Loucy (cell line): Measurements from ENCODE around the gene PRDM12.

Source experiments
- H2AFZ ChIP-seq: fragments of 200-600 bp; sonication (generic); 2 replicates; pipeline ENCODE4 v1.6.0; 2016; ENCODE audit warnings: antibody characterized with exemption, mild to moderate bottlenecking, low read length, moderate library complexity
- H3F3A ChIP-seq: fragments of 200-600 bp; 2 replicates; pipeline ENCODE4 v1.6.0; 2016; ENCODE audit warnings: antibody characterized with exemption, low read depth, mild to moderate bottlenecking
- H3K27me3 ChIP-seq: fragments of 200-600 bp; sonication (generic); 2 replicates; pipeline ENCODE4 v1.6.1; 2014; ENCODE audit warnings: low read length, mild to moderate bottlenecking; ENCODE audit not compliant: insufficient read depth, poor library complexity, severe bottlenecking
- H3K36me3 ChIP-seq: fragments of 200-600 bp; sonication (generic); 2 replicates; pipeline ENCODE4 v1.6.1; 2016; ENCODE audit warnings: low read length; ENCODE audit not compliant: insufficient read depth
- H3K4me1 ChIP-seq: fragments of 200-600 bp; sonication (generic); 2 replicates; pipeline ENCODE4 v1.5.1; 2014; ENCODE audit warnings: low read length, mild to moderate bottlenecking; ENCODE audit not compliant: insufficient read depth, poor library complexity, severe bottlenecking
- H3K4me2 ChIP-seq: fragments of 200-600 bp; sonication (generic); 2 replicates; pipeline ENCODE4 v1.6.0; 2014; ENCODE audit warnings: antibody characterized with exemption, low read length, low read depth, mild to moderate bottlenecking; ENCODE audit not compliant: poor library complexity, severe bottlenecking
- H3K4me3 ChIP-seq: fragments of 200-600 bp; sonication (generic); 2 replicates; pipeline ENCODE4 v1.5.1; 2014; ENCODE audit warnings: low read length, mild to moderate bottlenecking, mixed read lengths; ENCODE audit not compliant: poor library complexity, severe bottlenecking
- H3K79me2 ChIP-seq: fragments of 200-600 bp; sonication (generic); 2 replicates; pipeline ENCODE4 v1.6.1; 2014; ENCODE audit warnings: low read length; ENCODE audit not compliant: insufficient read depth
- H3K9ac ChIP-seq: fragments of 200-600 bp; sonication (generic); 2 replicates; pipeline ENCODE4 v1.6.0; 2014; ENCODE audit warnings: mild to moderate bottlenecking, low read depth, low read length, moderate library complexity; ENCODE audit not compliant: poor library complexity, severe bottlenecking
- H3K9me2 ChIP-seq: fragments of 200-600 bp; sonication (generic); replicated peaks from 2 replicates; pipeline ENCODE4 v1.6.1; 2016; ENCODE audit warnings: low read depth, low read length, mixed read lengths
- H3K9me3 ChIP-seq: fragments of 200-600 bp; sonication (generic); 2 replicates; pipeline ENCODE4 v1.6.1; 2014; ENCODE audit warnings: mild to moderate bottlenecking, antibody characterized with exemption, low read length, low read depth; ENCODE audit not compliant: insufficient read depth
- H4K20me1 ChIP-seq: fragments of 200-600 bp; sonication (generic); 2 replicates; pipeline ENCODE4 v1.6.0; 2014; ENCODE audit warnings: antibody characterized with exemption, low read length, mild to moderate bottlenecking; ENCODE audit not compliant: insufficient read depth, poor library complexity, severe bottlenecking
- EZH2phosphoT487 ChIP-seq: fragments of 200-600 bp; IDR thresholded peaks from 2 replicates; pipeline ENCODE4 v1.6.1; 2018; ENCODE audit warnings: antibody characterized with exemption, mild to moderate bottlenecking, moderate library complexity, borderline replicate concordance
- TF ChIP-seq, protein P1 (sequence below): fragments of 200-600 bp; sonication (generic); conservative IDR thresholded peaks from 2 replicates; pipeline ENCODE4 v1.5.1; 2014; ENCODE audit warnings: mild to moderate bottlenecking, antibody characterized with exemption, low read length

PRDM12 gene

DNA sequence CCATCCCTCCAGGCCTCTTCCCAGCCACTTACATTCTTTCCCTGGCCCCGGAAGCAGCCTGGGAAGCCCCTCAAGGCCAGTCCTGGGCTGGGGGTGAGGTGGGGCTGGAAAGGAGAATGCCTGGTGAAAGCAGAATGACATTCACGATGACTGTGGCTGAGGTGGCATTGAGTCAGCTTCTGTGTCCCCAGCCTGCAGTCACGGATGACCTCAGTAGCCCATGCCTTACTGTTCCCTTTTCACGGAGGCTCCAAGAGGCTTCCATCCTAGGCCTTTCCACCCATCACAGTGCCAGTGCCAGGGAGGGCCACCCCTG is 2.7 kb downstream of the PRDM12 start:
- Histone ChIP-seq H3K79me2 (no peaks in the 10 kb centered on the region), H3K4me3 (no peak overlapping the region), H3K9me2 (no peaks in the 10 kb centered on the region), H3K36me3 (no peaks in the 10 kb centered on the region), H3K9ac (no peak overlapping the region), H2AFZ (no peak overlapping the region), H3F3A (no peaks in the 10 kb centered on the region), H3K4me1 (peaks cover 7% of the 10 kb centered on the region), H3K4me2 (no peak overlapping the region), H3K9me3 (no peaks in the 10 kb centered on the region), H4K20me1 (no peaks in the 10 kb centered on the region), H3K27me3 (no peaks in the 10 kb centered on the region)
- TF ChIP-seq, protein P1, sequence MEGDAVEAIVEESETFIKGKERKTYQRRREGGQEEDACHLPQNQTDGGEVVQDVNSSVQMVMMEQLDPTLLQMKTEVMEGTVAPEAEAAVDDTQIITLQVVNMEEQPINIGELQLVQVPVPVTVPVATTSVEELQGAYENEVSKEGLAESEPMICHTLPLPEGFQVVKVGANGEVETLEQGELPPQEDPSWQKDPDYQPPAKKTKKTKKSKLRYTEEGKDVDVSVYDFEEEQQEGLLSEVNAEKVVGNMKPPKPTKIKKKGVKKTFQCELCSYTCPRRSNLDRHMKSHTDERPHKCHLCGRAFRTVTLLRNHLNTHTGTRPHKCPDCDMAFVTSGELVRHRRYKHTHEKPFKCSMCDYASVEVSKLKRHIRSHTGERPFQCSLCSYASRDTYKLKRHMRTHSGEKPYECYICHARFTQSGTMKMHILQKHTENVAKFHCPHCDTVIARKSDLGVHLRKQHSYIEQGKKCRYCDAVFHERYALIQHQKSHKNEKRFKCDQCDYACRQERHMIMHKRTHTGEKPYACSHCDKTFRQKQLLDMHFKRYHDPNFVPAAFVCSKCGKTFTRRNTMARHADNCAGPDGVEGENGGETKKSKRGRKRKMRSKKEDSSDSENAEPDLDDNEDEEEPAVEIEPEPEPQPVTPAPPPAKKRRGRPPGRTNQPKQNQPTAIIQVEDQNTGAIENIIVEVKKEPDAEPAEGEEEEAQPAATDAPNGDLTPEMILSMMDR, result no peak
- no peak for TF ChIP-seq EZH2phosphoT487

DNA sequence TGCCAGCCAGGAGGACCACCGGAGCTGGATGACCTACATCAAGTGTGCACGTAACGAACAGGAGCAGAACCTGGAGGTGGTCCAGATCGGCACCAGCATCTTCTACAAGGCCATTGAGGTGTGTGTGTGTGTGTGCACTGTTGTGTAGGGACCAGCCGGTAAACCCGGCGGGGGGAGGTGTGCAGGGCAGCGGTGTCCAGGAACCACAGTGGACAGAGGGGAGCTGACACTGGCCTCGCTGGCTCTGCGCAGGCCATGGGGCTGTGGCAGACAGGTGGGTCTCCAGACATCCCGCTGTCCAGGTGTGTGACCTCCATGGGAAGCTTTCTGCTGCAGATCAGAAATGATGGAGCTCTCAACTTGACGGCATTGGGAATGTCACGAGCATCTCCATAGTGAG is 3.8 kb downstream of the PRDM12 start:
- Histone ChIP-seq H3K4me3 (no peak overlapping the region), H3F3A (no peaks in the 10 kb centered on the region), H3K4me1 (peaks cover 7% of the 10 kb centered on the region), H3K9me3 (no peaks in the 10 kb centered on the region), H4K20me1 (no peaks in the 10 kb centered on the region), H3K4me2 (no peak overlapping the region), H3K36me3 (no peaks in the 10 kb centered on the region), H3K9ac (no peak overlapping the region), H2AFZ (no peak overlapping the region), H3K9me2 (no peaks in the 10 kb centered on the region), H3K27me3 (no peaks in the 10 kb centered on the region), H3K79me2 (no peaks in the 10 kb centered on the region)
- TF ChIP-seq EZH2phosphoT487, result no peak
- TF ChIP-seq, protein P1, result no peak

DNA sequence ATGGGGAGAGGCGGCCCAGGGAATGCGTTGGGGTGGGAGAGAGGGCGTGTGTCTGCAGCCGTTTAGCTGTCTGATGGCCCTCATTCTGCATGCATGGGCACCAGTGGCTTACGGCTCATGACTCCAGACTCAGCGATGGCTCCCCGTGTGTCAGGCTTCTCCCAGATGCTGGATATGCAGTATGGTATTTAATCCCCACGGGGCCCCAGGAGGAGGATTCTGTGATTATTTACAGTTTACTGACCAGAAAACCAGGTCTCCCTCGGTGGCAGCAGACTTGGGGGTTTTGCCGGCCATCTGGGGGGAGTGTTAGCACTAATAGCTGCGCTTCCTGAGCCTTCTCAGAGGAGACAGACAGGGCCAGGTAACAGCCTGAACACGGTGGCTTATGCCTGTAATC is 4.3 kb downstream of the PRDM12 start:
- no peak overlapping the region for H3K4me2 ChIP-seq
- H2AFZ ChIP-seq, result no peak overlapping the region
- no peaks in the 10 kb centered on the region for H3K9me2 ChIP-seq
- no peaks in the 10 kb centered on the region for H3F3A ChIP-seq
- no peak for TF ChIP-seq EZH2phosphoT487
- TF ChIP-seq, protein P1, result no peak
- H4K20me1 ChIP-seq, result no peaks in the 10 kb centered on the region
- peaks cover 7% of the 10 kb centered on the region for H3K4me1 ChIP-seq
- no peaks in the 10 kb centered on the region for H3K27me3 ChIP-seq
- H3K36me3 ChIP-seq, result no peaks in the 10 kb centered on the region
- H3K4me3 ChIP-seq, result no peak overlapping the region
- no peaks in the 10 kb centered on the region for H3K79me2 ChIP-seq
- no peak overlapping the region for H3K9ac ChIP-seq
- H3K9me3 ChIP-seq, result no peaks in the 10 kb centered on the region
